H1 (cell line): ENCODE measurements around the gene PRKD1.

Source experiments
- BACH1 ChIP-seq: IDR thresholded peaks from 2 replicates; pipeline ENCODE4 v1.6.1; 2012; ENCODE audit warnings: low read length, improper control_type of control experiment
- EP300 ChIP-seq, 2 experiments: IDR thresholded peaks; 1 replicate in 1 of 2; 2 replicates in 1 of 2; pipeline ENCODE4 v1.6.1; 2011 to 2012; ENCODE audit warnings: low read depth in 2 of 2, low read length in 2 of 2, mild to moderate bottlenecking in 2 of 2, borderline replicate concordance in 1 of 2, inconsistent platforms in 1 of 2, moderate library complexity in 1 of 2
- EZH2 ChIP-seq: fragments of 200-600 bp; sonication (generic); IDR thresholded peaks from 2 replicates; pipeline ENCODE4 v1.7.1; 2012; ENCODE audit warnings: low read depth, mild to moderate bottlenecking, moderate library complexity, low read length, inconsistent platforms; ENCODE audit not compliant: severe bottlenecking
- KDM5A ChIP-seq: fragments of 200-600 bp; IDR thresholded peaks from 2 replicates; pipeline ENCODE4 v1.7.1; 2012; ENCODE audit warnings: mild to moderate bottlenecking, low read length, inconsistent platforms, mixed read lengths
- POLR2A ChIP-seq, 2 experiments: IDR thresholded peaks; 1 replicate in 1 of 2; 2 replicates in 1 of 2; pipeline ENCODE4 v1.6.1; 2011; ENCODE audit warnings: low read depth in 2 of 2, low read length in 2 of 2, mild to moderate bottlenecking in 2 of 2; ENCODE audit errors: control extremely low read depth in 1 of 2
- RFX5 ChIP-seq: IDR thresholded peaks from 2 replicates; pipeline ENCODE4 v1.6.1; 2011; ENCODE audit warnings: low read depth, low read length, improper control_type of control experiment, borderline replicate concordance
- TCF12 ChIP-seq: IDR thresholded peaks from 2 replicates; pipeline ENCODE4 v1.6.1; 2011; ENCODE audit warnings: low read depth, mild to moderate bottlenecking, low read length
- TF ChIP-seq, protein P1 (sequence below), 3 experiments: IDR thresholded peaks; 1 replicate in 2 of 3; 2 replicates in 1 of 3; pipeline versions ENCODE4 v1.5.1 to v1.6.1; 2011; ENCODE audit warnings: low read length in 3 of 3, mild to moderate bottlenecking in 3 of 3, inconsistent platforms in 2 of 3, low read depth in 1 of 3, moderate library complexity in 1 of 3; ENCODE audit not compliant: insufficient read depth in 1 of 3; ENCODE audit errors: control extremely low read depth in 1 of 3

DNA sequence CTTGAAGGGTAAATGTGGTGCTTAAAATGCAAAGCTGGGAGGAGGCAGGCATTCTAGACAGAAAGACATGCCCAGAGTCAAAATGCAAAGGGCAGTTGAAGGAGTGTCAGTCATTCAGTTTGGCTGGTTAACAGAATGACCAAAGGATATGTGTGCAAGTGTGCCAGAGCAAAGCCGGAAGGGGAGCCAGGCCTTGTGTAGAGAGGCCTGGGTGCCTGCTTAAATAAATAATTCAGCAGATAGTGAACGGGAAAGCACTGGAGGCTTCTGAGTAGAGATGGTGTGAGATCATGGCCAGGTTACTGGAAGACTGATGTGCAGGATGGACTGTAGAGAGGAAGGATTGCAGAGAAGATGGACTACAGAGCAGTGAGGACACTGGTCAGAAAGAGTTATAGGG, 244.9 kb downstream of the PRKD1 start:
- TF ChIP-seq, protein P1, sequence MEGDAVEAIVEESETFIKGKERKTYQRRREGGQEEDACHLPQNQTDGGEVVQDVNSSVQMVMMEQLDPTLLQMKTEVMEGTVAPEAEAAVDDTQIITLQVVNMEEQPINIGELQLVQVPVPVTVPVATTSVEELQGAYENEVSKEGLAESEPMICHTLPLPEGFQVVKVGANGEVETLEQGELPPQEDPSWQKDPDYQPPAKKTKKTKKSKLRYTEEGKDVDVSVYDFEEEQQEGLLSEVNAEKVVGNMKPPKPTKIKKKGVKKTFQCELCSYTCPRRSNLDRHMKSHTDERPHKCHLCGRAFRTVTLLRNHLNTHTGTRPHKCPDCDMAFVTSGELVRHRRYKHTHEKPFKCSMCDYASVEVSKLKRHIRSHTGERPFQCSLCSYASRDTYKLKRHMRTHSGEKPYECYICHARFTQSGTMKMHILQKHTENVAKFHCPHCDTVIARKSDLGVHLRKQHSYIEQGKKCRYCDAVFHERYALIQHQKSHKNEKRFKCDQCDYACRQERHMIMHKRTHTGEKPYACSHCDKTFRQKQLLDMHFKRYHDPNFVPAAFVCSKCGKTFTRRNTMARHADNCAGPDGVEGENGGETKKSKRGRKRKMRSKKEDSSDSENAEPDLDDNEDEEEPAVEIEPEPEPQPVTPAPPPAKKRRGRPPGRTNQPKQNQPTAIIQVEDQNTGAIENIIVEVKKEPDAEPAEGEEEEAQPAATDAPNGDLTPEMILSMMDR (IDR thresholded peaks at IDR 0.05; ENCODE audit: control extremely low read depth in 1 of 3, insufficient read depth in 1 of 3, low read depth in 1 of 3, low read length in 3 of 3): no peak
- no peak for TF ChIP-seq BACH1
- TF ChIP-seq EP300 (IDR thresholded peaks at IDR 0.05; ENCODE audit: borderline replicate concordance in 1 of 2, low read depth in 2 of 2, low read length in 2 of 2): no peak
- TF ChIP-seq POLR2A (IDR thresholded peaks at IDR 0.05; ENCODE audit: control extremely low read depth in 1 of 2, low read depth in 2 of 2, low read length in 2 of 2): no peak
- no peak for TF ChIP-seq EZH2
- no peak for TF ChIP-seq TCF12
- TF ChIP-seq KDM5A: no peak
- TF ChIP-seq RFX5: no peak
